Ascending aorta (tissue), 2 donors: Measurements from ENCODE around the gene VPS72. TPM values are rescaled to one million over a fixed set of nuclear protein-coding genes. Genes with fewer than 3 reads are reported as not detected.

Experiments used
- DNase-seq, 2 donors: peaks; one replicate each; pipeline ENCODE4 v3.0.0-alpha.2; 2019; ENCODE audit warnings: low spot score in 2 of 2
- H3K27ac ChIP-seq, 2 donors: fragments of 200-600 bp; sonication (generic); one replicate each; pipeline ENCODE4 v1.5.1; 2016 to 2017; ENCODE audit warnings: mild to moderate bottlenecking in 1 of 2
- H3K27me3 ChIP-seq: fragments of 200-600 bp; sonication (generic); one replicate; pipeline ENCODE4 v1.5.1; 2017
- H3K36me3 ChIP-seq, 2 donors: fragments of 200-600 bp; sonication (generic); one replicate each; pipeline ENCODE4 v1.5.1; 2016
- H3K4me1 ChIP-seq, 2 donors: fragments of 200-600 bp; sonication (generic); one replicate each; pipeline ENCODE4 v1.5.1; 2016 to 2017; ENCODE audit warnings: mild to moderate bottlenecking in 1 of 2
- H3K4me3 ChIP-seq, 2 donors: fragments of 200-600 bp; sonication (generic); one replicate each; pipeline ENCODE4 v1.5.1; 2016 to 2017; ENCODE audit warnings: mild to moderate bottlenecking in 1 of 2
- H3K9me3 ChIP-seq, 2 donors: fragments of 200-600 bp; sonication (generic); one replicate each; pipeline ENCODE4 v1.5.1; 2016
- intact Hi-C: fragments of 100-400 bp; cut with DNase I; formaldehyde crosslinking; loops from one replicate; pipeline ENCODE4 v1.15.1; 2023
- total RNA-seq: library from RNA; depleted of rRNA; stranded (reverse); fragments of >200 nt; gene quantifications from one replicate; pipeline ENCODE4 v1.1.0, GENCODE V29; 2016
- TF ChIP-seq, protein P1 (sequence below), 3 experiments: fragments of 200-600 bp in 2 of 3; fragments of 450-650 bp in 1 of 3; sonication (generic) in 2 of 3; IDR thresholded peaks; one replicate each; pipeline ENCODE4 v1.5.1; 2016 to 2019; ENCODE audit warnings: antibody characterized with exemption in 3 of 3, mild to moderate bottlenecking in 1 of 3, moderate library complexity in 1 of 3

The VPS72 gene
- total RNA-seq, 1 donor from 2014 or later = 33.6 TPM

DNA sequence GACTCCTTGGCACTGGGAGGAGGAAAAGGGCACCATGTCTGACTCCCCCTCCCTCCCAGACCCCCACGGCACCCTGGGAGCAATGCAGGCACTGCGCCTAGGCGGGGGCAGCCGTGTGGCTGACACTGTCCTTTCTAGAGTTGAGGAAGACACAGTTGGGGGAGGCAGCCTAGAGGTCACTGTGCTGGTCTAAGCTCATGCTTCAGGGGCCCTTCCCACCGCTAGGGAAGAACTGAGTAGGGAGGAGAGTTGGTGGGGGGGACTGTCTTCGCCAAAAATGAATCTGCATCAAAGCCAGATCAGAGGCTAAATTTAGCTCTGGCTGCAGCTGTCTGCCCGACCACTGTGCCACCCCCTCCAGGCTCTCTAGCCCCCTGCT lies 47.0 kb downstream of the VPS72 start:
- no peak overlapping the region for H3K4me3 ChIP-seq
- DNase-seq = no peak
- no peaks in the 10 kb centered on the region for H3K27me3 ChIP-seq
- no peaks in the 10 kb centered on the region for H3K36me3 ChIP-seq
- TF ChIP-seq, protein P1, sequence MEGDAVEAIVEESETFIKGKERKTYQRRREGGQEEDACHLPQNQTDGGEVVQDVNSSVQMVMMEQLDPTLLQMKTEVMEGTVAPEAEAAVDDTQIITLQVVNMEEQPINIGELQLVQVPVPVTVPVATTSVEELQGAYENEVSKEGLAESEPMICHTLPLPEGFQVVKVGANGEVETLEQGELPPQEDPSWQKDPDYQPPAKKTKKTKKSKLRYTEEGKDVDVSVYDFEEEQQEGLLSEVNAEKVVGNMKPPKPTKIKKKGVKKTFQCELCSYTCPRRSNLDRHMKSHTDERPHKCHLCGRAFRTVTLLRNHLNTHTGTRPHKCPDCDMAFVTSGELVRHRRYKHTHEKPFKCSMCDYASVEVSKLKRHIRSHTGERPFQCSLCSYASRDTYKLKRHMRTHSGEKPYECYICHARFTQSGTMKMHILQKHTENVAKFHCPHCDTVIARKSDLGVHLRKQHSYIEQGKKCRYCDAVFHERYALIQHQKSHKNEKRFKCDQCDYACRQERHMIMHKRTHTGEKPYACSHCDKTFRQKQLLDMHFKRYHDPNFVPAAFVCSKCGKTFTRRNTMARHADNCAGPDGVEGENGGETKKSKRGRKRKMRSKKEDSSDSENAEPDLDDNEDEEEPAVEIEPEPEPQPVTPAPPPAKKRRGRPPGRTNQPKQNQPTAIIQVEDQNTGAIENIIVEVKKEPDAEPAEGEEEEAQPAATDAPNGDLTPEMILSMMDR (IDR thresholded peaks at IDR 0.05) = no peak
- H3K27ac ChIP-seq = no peak overlapping the region
- peaks cover 0 to 16% of the 10 kb centered on the region in 2 donors for H3K4me1 ChIP-seq
- H3K9me3 ChIP-seq = no peaks in the 10 kb centered on the region
- intact Hi-C loops = no loop called here

DNA sequence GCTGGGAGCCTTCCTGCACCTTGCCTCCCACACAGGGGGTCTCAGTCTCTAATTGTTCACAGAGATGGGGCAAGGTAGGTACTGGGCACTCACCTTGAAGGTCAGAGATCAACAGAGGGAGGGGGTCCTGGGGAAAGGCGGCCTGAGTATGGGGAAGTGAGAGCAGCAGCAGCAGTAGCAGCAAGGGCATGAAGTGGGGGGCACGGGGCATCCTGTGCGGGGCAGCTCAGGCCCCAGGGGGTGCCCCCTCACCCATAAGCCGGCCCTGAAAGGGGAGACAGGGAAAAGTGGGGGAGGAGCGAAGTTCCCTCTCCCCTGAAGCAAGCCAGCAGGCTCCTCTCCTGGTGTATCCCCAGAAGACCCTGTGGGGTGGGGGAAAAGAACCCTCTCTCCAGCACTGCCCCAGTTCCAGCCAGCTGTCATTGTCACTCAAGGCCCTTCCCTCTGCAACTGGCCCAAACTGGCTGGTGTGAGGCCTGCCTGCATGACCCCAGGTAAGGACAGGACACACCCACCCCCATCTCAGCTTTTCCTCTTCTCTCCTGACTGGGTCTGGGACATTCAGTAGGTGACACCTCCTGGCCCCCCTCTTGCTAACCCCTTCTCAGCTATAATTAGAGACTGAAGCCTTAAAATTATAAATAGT lies 47.5 kb downstream of the VPS72 start:
- TF ChIP-seq, protein P1 (IDR thresholded peaks at IDR 0.05) = no peak
- Histone ChIP-seq H3K9me3 (no peaks in the 10 kb centered on the region), H3K27ac (no peak overlapping the region), H3K36me3 (no peaks in the 10 kb centered on the region), H3K4me3 (no peak overlapping the region), H3K27me3 (no peaks in the 10 kb centered on the region), H3K4me1 (peaks cover 0 to 16% of the 10 kb centered on the region in 2 donors)
- intact Hi-C loops = no loop called here
- DNase-seq = no peak

DNA sequence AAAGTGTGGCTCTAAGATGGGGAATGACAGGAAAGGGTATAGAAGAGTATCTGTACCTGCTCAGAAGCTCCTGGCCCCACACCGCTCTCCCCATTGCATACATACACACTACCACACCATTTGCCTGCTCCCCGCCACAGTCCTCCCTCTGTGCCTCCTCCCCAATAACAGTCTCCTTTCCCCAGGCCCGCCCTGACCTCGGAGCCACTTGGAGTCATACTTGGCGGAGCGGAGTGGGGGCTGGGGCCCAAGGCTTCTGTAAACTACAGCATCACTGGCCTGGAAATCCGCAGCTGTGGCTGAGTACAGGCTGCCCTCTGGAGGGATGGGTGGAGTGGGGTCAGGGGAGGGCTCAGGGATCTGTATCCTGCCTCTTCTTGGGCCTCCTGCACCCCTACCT lies 52.2 kb downstream of the VPS72 start:
- Histone ChIP-seq H3K9me3 (no peaks in the 10 kb centered on the region), H3K4me3 (no peak overlapping the region), H3K27ac (no peak overlapping the region), H3K27me3 (no peaks in the 10 kb centered on the region), H3K4me1 (no peaks in the 10 kb centered on the region), H3K36me3 (peaks cover 4 to 7% of the 10 kb centered on the region in 2 donors)
- DNase-seq = no peak
- intact Hi-C loops = no loop called here
- TF ChIP-seq, protein P1 (IDR thresholded peaks at IDR 0.05) = no peak

DNA sequence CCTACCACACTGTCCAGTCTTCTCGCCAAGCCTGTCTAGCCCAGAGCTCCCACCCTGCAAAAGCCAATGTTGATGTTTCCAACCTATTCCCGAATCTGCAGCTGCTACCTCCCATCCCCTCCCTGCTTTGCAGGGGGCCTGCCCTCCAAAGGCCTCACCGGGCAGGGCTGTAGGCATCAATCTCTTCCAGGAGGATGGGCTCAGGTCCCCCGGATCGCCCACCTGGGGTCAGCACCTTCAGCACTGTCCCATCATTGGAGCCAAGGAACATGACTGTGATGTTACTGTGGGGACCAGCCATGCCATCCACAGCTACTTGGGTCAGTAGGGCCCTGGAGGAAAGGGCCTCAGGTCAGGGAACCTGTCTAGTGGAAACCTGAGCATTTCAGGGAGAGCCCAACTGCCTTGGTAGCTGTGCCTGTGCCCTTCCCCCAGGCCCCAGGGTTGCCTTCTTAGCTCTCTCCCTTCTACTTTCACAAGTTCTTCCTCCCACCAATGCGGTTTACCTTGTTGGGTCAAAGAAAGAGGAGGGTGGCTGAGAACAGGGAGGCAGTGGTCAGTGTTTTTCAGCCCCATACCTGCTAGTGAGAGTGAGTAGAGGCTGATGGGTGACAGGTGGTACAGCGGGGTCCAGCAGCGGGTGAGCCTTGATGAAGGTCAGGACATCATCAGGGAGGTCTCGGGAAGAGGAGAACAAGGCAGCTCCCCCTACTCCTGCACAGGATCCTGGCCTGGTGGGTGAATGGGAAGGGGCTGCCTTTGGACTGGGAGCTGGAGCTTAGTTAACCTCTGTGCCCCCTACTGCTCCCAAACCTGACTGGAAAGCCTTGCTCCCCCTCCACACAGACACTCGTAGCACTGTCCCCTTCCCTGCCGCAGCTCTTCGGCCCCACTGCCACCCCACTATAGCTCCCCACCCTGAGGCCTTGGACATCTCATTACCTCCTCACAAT lies 54.3 kb downstream of the VPS72 start:
- H3K36me3 ChIP-seq = peaks cover 4 to 7% of the 10 kb centered on the region in 2 donors
- TF ChIP-seq, protein P1 (IDR thresholded peaks at IDR 0.05) = no peak
- no peaks in the 10 kb centered on the region for H3K9me3 ChIP-seq
- no peak overlapping the region for H3K4me3 ChIP-seq
- intact Hi-C loops = no loop called here
- H3K27ac ChIP-seq = no peak overlapping the region
- no peak for DNase-seq
- no peaks in the 10 kb centered on the region for H3K27me3 ChIP-seq
- H3K4me1 ChIP-seq = no peaks in the 10 kb centered on the region

DNA sequence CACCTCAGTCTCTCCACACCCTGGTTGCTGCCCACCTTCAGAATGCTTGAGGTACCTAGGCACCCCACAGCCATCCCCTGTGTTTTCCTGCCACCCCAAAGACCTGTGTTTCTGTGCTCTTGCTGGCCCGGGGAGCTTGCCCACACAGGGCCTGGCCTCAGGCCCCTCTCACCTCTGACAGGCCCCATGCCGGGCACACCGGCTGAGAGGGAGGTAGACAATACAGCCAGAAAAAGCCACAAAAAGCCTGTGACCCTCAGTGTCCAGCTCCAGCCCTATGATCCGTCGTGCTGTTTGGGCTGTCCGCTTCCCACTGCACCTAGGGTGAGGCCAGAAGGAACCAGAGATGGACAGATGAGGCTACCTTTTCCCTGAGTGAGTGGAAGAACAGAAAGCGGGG lies 55.0 kb downstream of the VPS72 start:
- DNase-seq = no peak
- Histone ChIP-seq H3K27ac (no peak overlapping the region), H3K27me3 (no peaks in the 10 kb centered on the region)

More for the DNA sequence above, 55.0 kb downstream of the VPS72 start:
- Histone ChIP-seq H3K9me3 (no peaks in the 10 kb centered on the region), H3K36me3 (peaks cover 4 to 7% of the 10 kb centered on the region in 2 donors), H3K4me1 (no peaks in the 10 kb centered on the region), H3K4me3 (no peak overlapping the region)
- TF ChIP-seq, protein P1 (IDR thresholded peaks at IDR 0.05) = no peak
- intact Hi-C loops = no loop called here
